HEK293 (cell line): ENCODE results near the gene STUM.

Experiments used
- CTCF ChIA-PET: fragments of 350-600 bp; formaldehyde crosslinking; extraction: SDS; loops from one replicate; lab custom pipeline; 2021; ENCODE audit warnings: antibody characterized with exemption; lab: Yijun Ruan, JAX
- POLR2A ChIA-PET: fragments of 300-600 bp; formaldehyde crosslinking; extraction: SDS; loops from one replicate; lab custom pipeline; 2020; ENCODE audit warnings: antibody characterized with exemption, inconsistent platforms; lab: Yijun Ruan, JAX
- H3K27ac ChIP-seq: fragments of 200-500 bp; sonication (Bioruptor generic); 2 replicates; pipeline ENCODE4 v1.5.1; 2014; ENCODE audit warnings: low read depth, low read length, control low read depth, inconsistent platforms; ENCODE audit errors: extremely low read depth
- H3K36me3 ChIP-seq, 2 experiments: fragments of 200-500 bp in 1 of 2; sonication (Bioruptor generic) in 1 of 2; 1 replicate in 1 of 2; 2 replicates in 1 of 2; pipeline ENCODE4 v1.5.1; 2014 to 2017; ENCODE audit warnings: inconsistent platforms in 2 of 2, low read length in 2 of 2; ENCODE audit not compliant: control insufficient read depth in 2 of 2, insufficient read depth in 1 of 2
- H3K4me1 ChIP-seq: fragments of 200-500 bp; sonication (Bioruptor generic); 2 replicates; pipeline ENCODE4 v1.5.1; 2014; ENCODE audit warnings: mild to moderate bottlenecking, low read length, inconsistent platforms; ENCODE audit not compliant: control insufficient read depth, insufficient read depth
- H3K4me3 ChIP-seq: 2 replicates; pipeline ENCODE4 v1.5.1; 2011; ENCODE audit warnings: low read depth, mild to moderate bottlenecking, control low read depth, low read length, moderate library complexity
- H3K9me3 ChIP-seq: fragments of 200-500 bp; sonication (Bioruptor generic); 2 replicates; pipeline ENCODE4 v1.5.1; 2014; ENCODE audit warnings: low read depth, low read length, inconsistent platforms; ENCODE audit not compliant: control insufficient read depth, insufficient read depth
- EGR2 ChIP-seq: fragments of 450-650 bp; formaldehyde crosslinking; IDR thresholded peaks from 2 replicates; pipeline ENCODE4 v1.5.1; 2016; ENCODE audit warnings: low read depth, missing biosample characterization, missing genetic modification characterization
- YY1 ChIP-seq: fragments of 450-650 bp; formaldehyde crosslinking; IDR thresholded peaks from 2 replicates; pipeline ENCODE4 v1.5.1; 2018; ENCODE audit warnings: missing biosample characterization, missing genetic modification characterization
- ZFHX2 ChIP-seq: fragments of 450-650 bp; formaldehyde crosslinking; conservative IDR thresholded peaks from 2 replicates; pipeline ENCODE4 v1.5.1; 2016; ENCODE audit warnings: missing biosample characterization, missing genetic modification characterization
- ZNF10 ChIP-seq: fragments of 450-650 bp; formaldehyde crosslinking; IDR thresholded peaks from 2 replicates; pipeline ENCODE4 v1.5.1; 2017; ENCODE audit warnings: missing biosample characterization, missing genetic modification characterization
- ZNF169 ChIP-seq: fragments of 450-650 bp; formaldehyde crosslinking; IDR thresholded peaks from 2 replicates; pipeline ENCODE4 v1.5.1; 2016; ENCODE audit warnings: missing biosample characterization, missing genetic modification characterization
- ZNF202 ChIP-seq: fragments of 450-650 bp; formaldehyde crosslinking; IDR thresholded peaks from 2 replicates; pipeline ENCODE4 v1.5.1; 2016; ENCODE audit warnings: missing biosample characterization, missing genetic modification characterization, borderline replicate concordance
- ZNF248 ChIP-seq: fragments of 450-650 bp; formaldehyde crosslinking; IDR thresholded peaks from 2 replicates; pipeline ENCODE4 v1.5.1; 2017; ENCODE audit warnings: missing biosample characterization, missing genetic modification characterization
- ZNF350 ChIP-seq: fragments of 450-650 bp; formaldehyde crosslinking; IDR thresholded peaks from 2 replicates; pipeline ENCODE4 v1.5.0; 2017; ENCODE audit warnings: missing biosample characterization, mild to moderate bottlenecking, missing genetic modification characterization
- ZNF585B ChIP-seq: fragments of 450-650 bp; formaldehyde crosslinking; IDR thresholded peaks from 2 replicates; pipeline ENCODE4 v1.5.1; 2016; ENCODE audit warnings: missing biosample characterization, missing genetic modification characterization
- ZSCAN16 ChIP-seq: fragments of 450-650 bp; formaldehyde crosslinking; IDR thresholded peaks from 2 replicates; pipeline ENCODE4 v1.5.1; 2016; ENCODE audit warnings: missing biosample characterization, missing genetic modification characterization
- TF ChIP-seq, protein P1 (sequence below): fragments of 450-650 bp; formaldehyde crosslinking; IDR thresholded peaks from 2 replicates; pipeline ENCODE4 v1.5.1; 2016; ENCODE audit warnings: missing biosample characterization, missing genetic modification characterization
- TF ChIP-seq, protein P2 (sequence below): fragments of 450-650 bp; formaldehyde crosslinking; IDR thresholded peaks from 2 replicates; pipeline ENCODE4 v1.5.1; 2016; ENCODE audit warnings: missing biosample characterization, missing genetic modification characterization
- TF ChIP-seq, protein P3 (sequence below): IDR thresholded peaks from 2 replicates; pipeline ENCODE4 v1.6.1; 2011; ENCODE audit warnings: mild to moderate bottlenecking, low read depth, low read length, borderline replicate concordance
- TF ChIP-seq, protein P4 (sequence below): fragments of 450-650 bp; formaldehyde crosslinking; IDR thresholded peaks from 2 replicates; pipeline ENCODE4 v1.5.1; 2016; ENCODE audit warnings: missing biosample characterization, missing genetic modification characterization, low read depth
- TF ChIP-seq, protein P5 (sequence below): fragments of 450-650 bp; formaldehyde crosslinking; IDR thresholded peaks from 2 replicates; pipeline ENCODE4 v1.5.1; 2017; ENCODE audit warnings: missing biosample characterization, missing genetic modification characterization

The STUM gene

DNA sequence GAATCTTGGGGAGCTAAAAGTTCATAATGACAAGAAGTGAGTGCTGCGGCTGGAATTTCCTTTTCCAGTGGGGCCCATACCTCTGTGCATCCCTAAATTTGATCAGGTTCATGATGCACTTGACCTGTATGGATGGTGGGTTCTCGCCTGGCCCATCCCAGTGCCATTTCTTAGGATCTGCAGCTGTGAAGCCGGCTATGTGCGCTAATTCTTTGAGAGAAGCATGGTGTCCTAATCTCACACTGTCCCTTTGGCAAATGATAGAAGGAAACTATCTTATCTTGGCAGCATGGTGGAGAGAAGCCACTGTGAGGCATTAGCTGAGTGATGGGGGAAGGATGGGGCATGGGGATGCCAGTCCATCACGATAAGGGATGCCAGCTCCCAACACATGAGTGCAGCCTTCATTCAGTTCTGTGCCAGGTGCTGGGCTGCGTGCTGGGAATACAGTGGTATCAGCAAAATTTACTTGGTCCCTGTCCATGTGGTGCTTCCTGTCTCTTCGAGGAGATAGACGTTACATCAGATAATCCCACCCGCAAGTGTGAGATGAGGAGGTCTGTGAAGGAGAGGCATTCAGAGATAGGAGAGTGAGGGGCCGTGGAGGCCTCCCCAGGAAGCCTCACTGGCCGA lies 30.5 kb downstream of the STUM start (continued):
- TF ChIP-seq ZNF350 (tag by site-specific recombination): no peak

DNA sequence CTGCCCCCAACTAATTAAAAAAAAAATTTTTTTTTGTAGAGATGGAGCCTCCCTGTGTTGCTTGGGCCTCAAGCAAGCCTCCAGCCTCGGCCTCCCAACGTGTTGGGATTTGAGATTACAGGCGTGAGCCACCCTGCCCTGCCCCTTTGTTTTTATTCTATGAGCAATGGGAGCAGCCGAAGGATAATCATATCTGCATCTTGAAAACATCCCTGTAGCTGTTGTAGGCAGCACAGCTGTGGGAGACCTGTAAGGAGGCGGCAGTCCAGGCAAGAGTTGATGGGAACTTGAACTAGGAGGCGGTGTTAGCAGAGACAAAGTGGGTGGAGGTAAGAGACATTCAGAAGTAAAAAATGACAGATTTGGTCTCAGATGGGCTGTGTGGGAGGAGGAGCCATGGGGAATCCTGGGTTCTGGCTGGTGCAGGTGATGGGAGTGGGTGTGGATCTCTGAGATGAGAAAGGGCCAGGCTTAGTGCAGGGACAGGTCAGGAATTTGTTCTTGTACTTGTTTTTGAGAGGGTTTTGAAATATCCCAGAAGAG lies 31.3 kb downstream of the STUM start:
- H3K36me3 ChIP-seq: no peaks in the 10 kb centered on the region
- CTCF ChIA-PET: interaction anchor here (1.3 to 2.7 kb wide), 2 partner anchors 9 to 29 kb away, joined by 3 to 17 read pairs; no protein-coding TSS in a partner anchor
- H3K4me1 ChIP-seq: peaks cover 3% of the 10 kb centered on the region
- POLR2A ChIA-PET: no interaction called here
- no peak overlapping the region for H3K4me3 ChIP-seq
- TF ChIP-seq, protein P1, sequence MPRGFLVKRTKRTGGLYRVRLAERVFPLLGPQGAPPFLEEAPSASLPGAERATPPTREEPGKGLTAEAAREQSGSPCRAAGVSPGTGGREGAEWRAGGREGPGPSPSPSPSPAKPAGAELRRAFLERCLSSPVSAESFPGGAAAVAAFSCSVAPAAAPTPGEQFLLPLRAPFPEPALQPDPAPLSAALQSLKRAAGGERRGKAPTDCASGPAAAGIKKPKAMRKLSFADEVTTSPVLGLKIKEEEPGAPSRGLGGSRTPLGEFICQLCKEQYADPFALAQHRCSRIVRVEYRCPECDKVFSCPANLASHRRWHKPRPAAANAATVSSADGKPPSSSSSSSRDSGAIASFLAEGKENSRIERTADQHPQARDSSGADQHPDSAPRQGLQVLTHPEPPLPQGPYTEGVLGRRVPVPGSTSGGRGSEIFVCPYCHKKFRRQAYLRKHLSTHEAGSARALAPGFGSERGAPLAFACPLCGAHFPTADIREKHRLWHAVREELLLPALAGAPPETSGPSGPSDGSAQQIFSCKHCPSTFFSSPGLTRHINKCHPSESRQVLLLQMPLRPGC (tag by site-specific recombination): no peak
- TF ChIP-seq EGR2 (tag by site-specific recombination): peak; percentile 99
- TF ChIP-seq ZFHX2 (tag by site-specific recombination): peak; percentile 99
- no peaks in the 10 kb centered on the region for H3K9me3 ChIP-seq
- no peak overlapping the region for H3K27ac ChIP-seq

DNA sequence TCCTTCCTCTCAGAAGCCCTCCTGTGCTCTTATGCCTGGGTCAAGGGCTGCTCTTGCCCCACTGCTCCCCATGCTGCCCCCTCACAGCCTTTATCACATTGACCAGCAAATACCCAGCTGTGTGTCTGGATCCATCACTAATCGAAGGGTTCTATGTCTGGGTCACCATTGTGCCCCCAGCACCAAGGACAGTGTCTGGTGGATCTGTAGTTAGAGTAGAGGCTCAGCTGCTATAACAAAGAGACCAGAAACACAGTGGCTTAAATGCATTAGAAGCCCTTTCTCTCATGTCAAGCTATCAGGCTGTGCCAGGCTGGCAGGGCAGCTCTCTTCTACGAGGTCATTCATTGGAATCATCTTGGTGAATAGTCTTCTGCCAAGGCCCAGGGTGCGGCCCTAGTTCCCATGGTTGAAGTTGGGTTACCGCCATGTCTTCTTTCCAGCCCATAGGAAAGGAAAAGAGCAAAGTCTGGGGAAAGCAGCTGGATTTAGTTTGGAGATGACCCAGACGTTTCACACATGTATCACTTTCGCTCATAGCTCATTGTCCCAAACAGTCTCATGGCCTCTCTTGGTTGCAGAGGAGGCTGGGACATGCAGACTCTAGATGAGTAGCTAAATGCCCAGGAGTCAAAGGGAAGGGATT lies 32.2 kb downstream of the STUM start:
- ChIA-PET POLR2A (no interaction called here), CTCF (interaction anchor here (0.7 to 2.7 kb wide), 5 partner anchors 8 to 33 kb away, joined by 3 to 17 read pairs (median 3); partner anchors contain the start of gene STUM)
- H3K27ac ChIP-seq: no peak overlapping the region
- no peaks in the 10 kb centered on the region for H3K36me3 ChIP-seq
- no peak overlapping the region for H3K4me3 ChIP-seq
- H3K4me1 ChIP-seq: no peaks in the 10 kb centered on the region
- H3K9me3 ChIP-seq: no peaks in the 10 kb centered on the region
- TF ChIP-seq, protein P2, sequence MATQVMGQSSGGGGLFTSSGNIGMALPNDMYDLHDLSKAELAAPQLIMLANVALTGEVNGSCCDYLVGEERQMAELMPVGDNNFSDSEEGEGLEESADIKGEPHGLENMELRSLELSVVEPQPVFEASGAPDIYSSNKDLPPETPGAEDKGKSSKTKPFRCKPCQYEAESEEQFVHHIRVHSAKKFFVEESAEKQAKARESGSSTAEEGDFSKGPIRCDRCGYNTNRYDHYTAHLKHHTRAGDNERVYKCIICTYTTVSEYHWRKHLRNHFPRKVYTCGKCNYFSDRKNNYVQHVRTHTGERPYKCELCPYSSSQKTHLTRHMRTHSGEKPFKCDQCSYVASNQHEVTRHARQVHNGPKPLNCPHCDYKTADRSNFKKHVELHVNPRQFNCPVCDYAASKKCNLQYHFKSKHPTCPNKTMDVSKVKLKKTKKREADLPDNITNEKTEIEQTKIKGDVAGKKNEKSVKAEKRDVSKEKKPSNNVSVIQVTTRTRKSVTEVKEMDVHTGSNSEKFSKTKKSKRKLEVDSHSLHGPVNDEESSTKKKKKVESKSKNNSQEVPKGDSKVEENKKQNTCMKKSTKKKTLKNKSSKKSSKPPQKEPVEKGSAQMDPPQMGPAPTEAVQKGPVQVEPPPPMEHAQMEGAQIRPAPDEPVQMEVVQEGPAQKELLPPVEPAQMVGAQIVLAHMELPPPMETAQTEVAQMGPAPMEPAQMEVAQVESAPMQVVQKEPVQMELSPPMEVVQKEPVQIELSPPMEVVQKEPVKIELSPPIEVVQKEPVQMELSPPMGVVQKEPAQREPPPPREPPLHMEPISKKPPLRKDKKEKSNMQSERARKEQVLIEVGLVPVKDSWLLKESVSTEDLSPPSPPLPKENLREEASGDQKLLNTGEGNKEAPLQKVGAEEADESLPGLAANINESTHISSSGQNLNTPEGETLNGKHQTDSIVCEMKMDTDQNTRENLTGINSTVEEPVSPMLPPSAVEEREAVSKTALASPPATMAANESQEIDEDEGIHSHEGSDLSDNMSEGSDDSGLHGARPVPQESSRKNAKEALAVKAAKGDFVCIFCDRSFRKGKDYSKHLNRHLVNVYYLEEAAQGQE: peak; percentile 94
- TF ChIP-seq, protein P3, sequence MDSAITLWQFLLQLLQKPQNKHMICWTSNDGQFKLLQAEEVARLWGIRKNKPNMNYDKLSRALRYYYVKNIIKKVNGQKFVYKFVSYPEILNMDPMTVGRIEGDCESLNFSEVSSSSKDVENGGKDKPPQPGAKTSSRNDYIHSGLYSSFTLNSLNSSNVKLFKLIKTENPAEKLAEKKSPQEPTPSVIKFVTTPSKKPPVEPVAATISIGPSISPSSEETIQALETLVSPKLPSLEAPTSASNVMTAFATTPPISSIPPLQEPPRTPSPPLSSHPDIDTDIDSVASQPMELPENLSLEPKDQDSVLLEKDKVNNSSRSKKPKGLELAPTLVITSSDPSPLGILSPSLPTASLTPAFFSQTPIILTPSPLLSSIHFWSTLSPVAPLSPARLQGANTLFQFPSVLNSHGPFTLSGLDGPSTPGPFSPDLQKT: no peak
- no peak for TF ChIP-seq ZNF169 (tag by site-specific recombination)

DNA sequence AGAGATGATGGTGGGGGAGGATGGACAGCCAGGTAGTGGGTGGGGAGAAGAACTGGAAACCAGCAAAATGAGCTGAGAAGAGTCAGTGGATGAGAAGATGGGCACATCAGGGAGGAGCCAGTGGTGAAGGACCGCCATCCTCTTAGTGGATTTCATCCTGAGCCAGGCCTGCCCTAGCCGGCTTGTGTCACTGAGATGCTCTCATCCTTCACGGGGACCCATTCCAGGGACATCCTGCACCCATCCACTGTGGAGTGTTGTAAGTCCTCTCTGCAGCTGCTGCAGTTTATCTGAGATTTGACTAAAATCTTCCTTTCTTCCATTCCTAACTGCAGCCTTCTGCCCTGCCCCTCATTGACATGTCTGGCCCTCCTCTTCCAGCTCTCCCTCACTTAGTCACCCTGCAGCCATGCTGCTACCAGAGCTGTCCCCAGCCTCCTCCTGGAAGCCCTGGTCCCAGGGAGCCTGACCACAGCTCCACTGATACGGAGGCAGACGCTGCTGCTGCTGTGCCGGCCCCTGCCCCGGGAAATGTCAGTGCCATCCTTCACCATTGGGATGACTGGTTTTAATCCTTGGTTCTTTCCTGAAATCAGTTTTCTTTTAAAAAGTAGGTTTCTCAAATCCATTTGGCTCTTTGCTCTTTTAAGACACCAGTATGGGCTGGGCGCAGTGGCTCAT lies 33.2 kb downstream of the STUM start:
- no peaks in the 10 kb centered on the region for H3K36me3 ChIP-seq
- no peak overlapping the region for H3K4me3 ChIP-seq
- no peak overlapping the region for H3K27ac ChIP-seq
- H3K4me1 ChIP-seq: no peaks in the 10 kb centered on the region
- H3K9me3 ChIP-seq: no peaks in the 10 kb centered on the region
- POLR2A ChIA-PET: no interaction called here
- CTCF ChIA-PET: interaction anchor here (0.7 to 2.7 kb wide), 4 partner anchors 12 to 45 kb away, joined by 3 to 17 read pairs (median 5); partner anchors contain the start of gene STUM
- TF ChIP-seq, protein P4, sequence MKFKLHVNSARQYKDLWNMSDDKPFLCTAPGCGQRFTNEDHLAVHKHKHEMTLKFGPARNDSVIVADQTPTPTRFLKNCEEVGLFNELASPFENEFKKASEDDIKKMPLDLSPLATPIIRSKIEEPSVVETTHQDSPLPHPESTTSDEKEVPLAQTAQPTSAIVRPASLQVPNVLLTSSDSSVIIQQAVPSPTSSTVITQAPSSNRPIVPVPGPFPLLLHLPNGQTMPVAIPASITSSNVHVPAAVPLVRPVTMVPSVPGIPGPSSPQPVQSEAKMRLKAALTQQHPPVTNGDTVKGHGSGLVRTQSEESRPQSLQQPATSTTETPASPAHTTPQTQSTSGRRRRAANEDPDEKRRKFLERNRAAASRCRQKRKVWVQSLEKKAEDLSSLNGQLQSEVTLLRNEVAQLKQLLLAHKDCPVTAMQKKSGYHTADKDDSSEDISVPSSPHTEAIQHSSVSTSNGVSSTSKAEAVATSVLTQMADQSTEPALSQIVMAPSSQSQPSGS (tag by site-specific recombination): no peak
- TF ChIP-seq YY1 (no peak), ZNF248 (no peak), ZNF10 (tag by site-specific recombination) (no peak), ZNF585B (tag by site-specific recombination) (no peak), ZSCAN16 (tag by site-specific recombination) (no peak), ZNF202 (tag by site-specific recombination) (no peak)
- TF ChIP-seq, protein P5, sequence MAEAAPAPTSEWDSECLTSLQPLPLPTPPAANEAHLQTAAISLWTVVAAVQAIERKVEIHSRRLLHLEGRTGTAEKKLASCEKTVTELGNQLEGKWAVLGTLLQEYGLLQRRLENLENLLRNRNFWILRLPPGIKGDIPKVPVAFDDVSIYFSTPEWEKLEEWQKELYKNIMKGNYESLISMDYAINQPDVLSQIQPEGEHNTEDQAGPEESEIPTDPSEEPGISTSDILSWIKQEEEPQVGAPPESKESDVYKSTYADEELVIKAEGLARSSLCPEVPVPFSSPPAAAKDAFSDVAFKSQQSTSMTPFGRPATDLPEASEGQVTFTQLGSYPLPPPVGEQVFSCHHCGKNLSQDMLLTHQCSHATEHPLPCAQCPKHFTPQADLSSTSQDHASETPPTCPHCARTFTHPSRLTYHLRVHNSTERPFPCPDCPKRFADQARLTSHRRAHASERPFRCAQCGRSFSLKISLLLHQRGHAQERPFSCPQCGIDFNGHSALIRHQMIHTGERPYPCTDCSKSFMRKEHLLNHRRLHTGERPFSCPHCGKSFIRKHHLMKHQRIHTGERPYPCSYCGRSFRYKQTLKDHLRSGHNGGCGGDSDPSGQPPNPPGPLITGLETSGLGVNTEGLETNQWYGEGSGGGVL (tag by site-specific recombination): no peak
